Skeletal muscle satellite cell (primary cell): Measurements from ENCODE around the gene LRMDA.
"Not testable (repeated sequence)": the region's sequence is repeated elsewhere in the genome, so short reads cannot be mapped to it uniquely, and the experiment has no call there.

Experiments
- H3K27me3 ChIP-seq: 2 replicates; pipeline ENCODE4 v1.7.0; 2013; ENCODE audit warnings: low read length; ENCODE audit not compliant: control insufficient read depth, insufficient read depth
- H3K36me3 ChIP-seq: 2 replicates; pipeline ENCODE4 v1.7.0; 2013; ENCODE audit warnings: mild to moderate bottlenecking, control low read depth, low read length; ENCODE audit not compliant: insufficient read depth
- H3K4me1 ChIP-seq: 2 replicates; pipeline ENCODE4 v1.7.0; 2013; ENCODE audit warnings: low read length; ENCODE audit not compliant: control insufficient read depth, insufficient read depth
- H3K4me2 ChIP-seq: 2 replicates; pipeline ENCODE4 v1.7.0; 2013; ENCODE audit warnings: mild to moderate bottlenecking, low read length
- H3K4me3 ChIP-seq: 2 replicates; pipeline ENCODE4 v1.7.0; 2013; ENCODE audit warnings: low read length
- H3K9ac ChIP-seq: 2 replicates; pipeline ENCODE4 v1.7.0; 2013; ENCODE audit warnings: mild to moderate bottlenecking, low read depth, low read length, moderate library complexity
- H3K9me3 ChIP-seq: replicated peaks from 2 replicates; pipeline ENCODE4 v1.7.0; 2013; ENCODE audit warnings: mild to moderate bottlenecking, control low read depth, low read length

The LRMDA gene

GRCh38 chr10:75505840-75506506 lies 74.5 kb downstream of the LRMDA start:
- Histone ChIP-seq H3K4me2 (no peak overlapping the region), H3K9ac (no peak overlapping the region), H3K4me3 (no peak overlapping the region), H3K36me3 (no peaks in the 10 kb centered on the region), H3K4me1 (no peaks in the 10 kb centered on the region), H3K27me3 (peaks cover 16% of the 10 kb centered on the region), H3K9me3 (no peaks in the 10 kb centered on the region)

GRCh38 chr10:75506930-75507329 lies 75.5 kb downstream of the LRMDA start:
- Histone ChIP-seq H3K27me3 (peaks cover 25% of the 10 kb centered on the region), H3K36me3 (no peaks in the 10 kb centered on the region), H3K9me3 (no peaks in the 10 kb centered on the region), H3K4me3 (no peak overlapping the region), H3K4me2 (no peak overlapping the region), H3K9ac (no peak overlapping the region), H3K4me1 (no peaks in the 10 kb centered on the region)

- no peak overlapping the region for H3K4me2 ChIP-seq
- no peaks in the 10 kb centered on the region for H3K4me1 ChIP-seq
- no peaks in the 10 kb centered on the region for H3K36me3 ChIP-seq
- H3K27me3 ChIP-seq: peaks cover 29% of the 10 kb centered on the region
- H3K4me3 ChIP-seq: no peak overlapping the region
- H3K9me3 ChIP-seq: no peaks in the 10 kb centered on the region
- H3K9ac ChIP-seq: no peak overlapping the region
Observed at GRCh38 chr10:75507469-75507868, 76.0 kb downstream of the LRMDA start.

GRCh38 chr10:75508239-75508813 lies 76.9 kb downstream of the LRMDA start:
- no peak overlapping the region for H3K4me3 ChIP-seq
- no peaks in the 10 kb centered on the region for H3K9me3 ChIP-seq
- H3K27me3 ChIP-seq: peaks cover 35% of the 10 kb centered on the region
- H3K4me2 ChIP-seq: no peak overlapping the region
- H3K4me1 ChIP-seq: no peaks in the 10 kb centered on the region
- H3K36me3 ChIP-seq: no peaks in the 10 kb centered on the region
- H3K9ac ChIP-seq: no peak overlapping the region

GRCh38 chr10:75508814-75509306 lies 77.4 kb downstream of the LRMDA start:
- H3K9me3 ChIP-seq: no peaks in the 10 kb centered on the region
- H3K4me3 ChIP-seq: no peak overlapping the region
- H3K27me3 ChIP-seq: peaks cover 41% of the 10 kb centered on the region
- H3K4me2 ChIP-seq: no peak overlapping the region
- no peaks in the 10 kb centered on the region for H3K4me1 ChIP-seq
- H3K9ac ChIP-seq: no peak overlapping the region
- no peaks in the 10 kb centered on the region for H3K36me3 ChIP-seq

- H3K36me3 ChIP-seq: no peaks in the 10 kb centered on the region
- H3K4me1 ChIP-seq: no peaks in the 10 kb centered on the region
- H3K27me3 ChIP-seq: peaks cover 41% of the 10 kb centered on the region
- H3K9ac ChIP-seq: no peak overlapping the region
- H3K4me2 ChIP-seq: no peak overlapping the region
- H3K9me3 ChIP-seq: no peaks in the 10 kb centered on the region
- no peak overlapping the region for H3K4me3 ChIP-seq
Observed at GRCh38 chr10:75509706-75510105, 78.3 kb downstream of the LRMDA start.

GRCh38 chr10:75511011-75511410 lies 79.6 kb downstream of the LRMDA start:
- H3K4me3 ChIP-seq: no peak overlapping the region
- H3K36me3 ChIP-seq: no peaks in the 10 kb centered on the region
- H3K9ac ChIP-seq: no peak overlapping the region
- H3K4me1 ChIP-seq: no peaks in the 10 kb centered on the region
- peaks cover 36% of the 10 kb centered on the region for H3K27me3 ChIP-seq
- no peak overlapping the region for H3K4me2 ChIP-seq
- no peaks in the 10 kb centered on the region for H3K9me3 ChIP-seq

- H3K4me1 ChIP-seq: no peaks in the 10 kb centered on the region
- H3K9ac ChIP-seq: no peak overlapping the region
- no peaks in the 10 kb centered on the region for H3K36me3 ChIP-seq
- H3K27me3 ChIP-seq: peaks cover 36% of the 10 kb centered on the region
- H3K4me3 ChIP-seq: no peak overlapping the region
- no peak overlapping the region for H3K4me2 ChIP-seq
- no peaks in the 10 kb centered on the region for H3K9me3 ChIP-seq
Observed at GRCh38 chr10:75512203-75512933, 80.9 kb downstream of the LRMDA start.

- H3K4me2 ChIP-seq: no peak overlapping the region
- no peaks in the 10 kb centered on the region for H3K9me3 ChIP-seq
- no peaks in the 10 kb centered on the region for H3K36me3 ChIP-seq
- no peaks in the 10 kb centered on the region for H3K4me1 ChIP-seq
- H3K9ac ChIP-seq: no peak overlapping the region
- peaks cover 31% of the 10 kb centered on the region for H3K27me3 ChIP-seq
- H3K4me3 ChIP-seq: no peak overlapping the region
Observed at GRCh38 chr10:75513292-75513885, 82.0 kb downstream of the LRMDA start.

GRCh38 chr10:75514830-75515229 lies 83.4 kb downstream of the LRMDA start:
- Histone ChIP-seq H3K4me1 (no peaks in the 10 kb centered on the region), H3K27me3 (peaks cover 30% of the 10 kb centered on the region), H3K9ac (no peak overlapping the region), H3K9me3 (no peaks in the 10 kb centered on the region), H3K4me3 (no peak overlapping the region), H3K36me3 (no peaks in the 10 kb centered on the region), H3K4me2 (no peak overlapping the region)

- H3K27me3 ChIP-seq: peaks cover 24% of the 10 kb centered on the region
- H3K9ac ChIP-seq, H3K36me3 ChIP-seq, H3K4me3 ChIP-seq, H3K4me2 ChIP-seq, H3K4me1 ChIP-seq, H3K9me3 ChIP-seq: not testable (repeated sequence)
Observed at GRCh38 chr10:75516154-75516553, 84.7 kb downstream of the LRMDA start.
